NCI-H748 treated with DMSO at 0.1 percent for 48 hours (cell line): ENCODE data around the gene SF1.
"Not testable (repeated sequence)": the region's sequence is repeated elsewhere in the genome, so short reads cannot be mapped to it uniquely, and the experiment has no call there.

Experiments used
- DNase-seq: peaks from one replicate; lab custom pipeline; 2025; lab: John Stamatoyannopoulos, UW

Gene SF1

GRCh38 chr11:64778473-64779298 is at the start of gene SF1:
Gene SF1, minus strand, starts transcription at chr11:64778542. Its CDS starts 150 bp downstream, at chr11:64778392.
- peak; percentile 100 for DNase-seq

- DNase-seq, result no peak
Observed at GRCh38 chr11:64827451-64827839, 49.1 kb upstream of the SF1 start.

- DNase-seq, result no peak
Observed at GRCh38 chr11:64826578-64827450, 48.5 kb upstream of the SF1 start.

- DNase-seq, result no peak
Observed at GRCh38 chr11:64826062-64826461, 47.7 kb upstream of the SF1 start.

- DNase-seq, result no peak
Observed at GRCh38 chr11:64823568-64824119, 45.3 kb upstream of the SF1 start.

GRCh38 chr11:64817476-64817875 is 39.1 kb upstream of the SF1 start:
- DNase-seq, result no peak

- DNase-seq, result not testable (repeated sequence)
Observed at GRCh38 chr11:64815433-64815832, 37.1 kb upstream of the SF1 start.

GRCh38 chr11:64814712-64815187 is 36.4 kb upstream of the SF1 start:
- DNase-seq, result no peak

GRCh38 chr11:64813826-64814225 is 35.5 kb upstream of the SF1 start:
- no peak for DNase-seq

GRCh38 chr11:64810891-64811272 is 32.5 kb upstream of the SF1 start:
- DNase-seq, result no peak

- DNase-seq, result peak; percentile 92
Observed at GRCh38 chr11:64810271-64810890, 32.0 kb upstream of the SF1 start, which contains the start of gene MEN1. Gene MEN1, minus strand, starts transcription at chr11:64810551. Its CDS starts 442 bp downstream, at chr11:64810109.

- DNase-seq, result peak; percentile 21
Observed at GRCh38 chr11:64809781-64810241, 31.5 kb upstream of the SF1 start.

- no peak for DNase-seq
Observed at GRCh38 chr11:64805481-64805880, 27.1 kb upstream of the SF1 start.

GRCh38 chr11:64804346-64805210 is 26.2 kb upstream of the SF1 start:
- no peak for DNase-seq

GRCh38 chr11:64803846-64804345 is 25.6 kb upstream of the SF1 start:
- no peak for DNase-seq

- DNase-seq, result peak; percentile 61
Observed at GRCh38 chr11:64803158-64803845, 25.0 kb upstream of the SF1 start, which contains the start of gene MAP4K2. Gene MAP4K2, minus strand, starts transcription at chr11:64803214. Its CDS starts 65 bp downstream, at chr11:64803149.

GRCh38 chr11:64802370-64803157 is 24.2 kb upstream of the SF1 start:
- DNase-seq, result no peak

GRCh38 chr11:64801561-64802369 is 23.4 kb upstream of the SF1 start:
- DNase-seq, result no peak
